HuH-7.5 (cell line): ENCODE data around the gene SLC39A11.
A peak's percentile ranks its signal among the peaks of the same experiment; 100 is the strongest.

ENCODE experiments used
- DNase-seq: peaks from one replicate; pipeline ENCODE4 v3.0.0; 2011; ENCODE audit warnings: low spot score

Gene SLC39A11

DNA sequence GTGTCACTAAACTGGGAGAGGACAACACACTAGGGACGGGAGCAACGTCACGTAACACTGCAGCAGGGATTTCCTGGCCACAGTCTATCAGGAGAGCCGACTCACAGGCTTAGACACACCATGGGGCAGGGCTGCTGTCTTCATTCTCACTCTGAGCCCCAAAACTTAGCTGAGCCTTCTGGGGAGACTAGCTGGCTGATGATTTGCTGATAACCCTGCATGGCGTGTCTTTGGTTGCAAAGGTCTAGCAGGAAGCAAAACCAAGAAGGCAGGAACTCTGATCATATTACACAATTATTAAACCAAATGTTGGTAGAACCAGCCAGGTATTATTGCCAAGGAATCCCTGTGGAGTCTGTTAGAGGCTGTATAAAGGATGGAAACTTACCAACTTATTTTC is 345.0 kb downstream of the SLC39A11 start:
- no peak for DNase-seq

DNA sequence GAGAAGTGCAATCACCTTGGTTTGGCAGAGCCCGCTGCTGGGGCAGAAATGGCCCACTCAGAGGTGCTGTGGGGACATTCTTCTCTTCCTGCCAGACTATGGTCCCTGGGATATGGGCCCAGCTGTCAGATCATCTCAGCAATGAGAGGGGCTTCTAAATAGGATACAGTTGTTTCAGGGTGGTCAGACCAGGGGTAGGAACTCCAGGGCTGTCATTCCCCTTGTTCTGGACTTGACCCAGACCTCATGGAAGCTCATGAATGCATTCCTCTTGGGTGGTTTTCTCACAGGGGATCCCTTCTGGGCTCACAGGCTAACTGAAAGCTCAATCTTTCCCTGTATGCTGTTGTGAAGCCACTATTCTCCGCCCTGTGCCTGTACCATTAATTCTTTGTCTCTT is 347.2 kb downstream of the SLC39A11 start:
- no peak for DNase-seq

DNA sequence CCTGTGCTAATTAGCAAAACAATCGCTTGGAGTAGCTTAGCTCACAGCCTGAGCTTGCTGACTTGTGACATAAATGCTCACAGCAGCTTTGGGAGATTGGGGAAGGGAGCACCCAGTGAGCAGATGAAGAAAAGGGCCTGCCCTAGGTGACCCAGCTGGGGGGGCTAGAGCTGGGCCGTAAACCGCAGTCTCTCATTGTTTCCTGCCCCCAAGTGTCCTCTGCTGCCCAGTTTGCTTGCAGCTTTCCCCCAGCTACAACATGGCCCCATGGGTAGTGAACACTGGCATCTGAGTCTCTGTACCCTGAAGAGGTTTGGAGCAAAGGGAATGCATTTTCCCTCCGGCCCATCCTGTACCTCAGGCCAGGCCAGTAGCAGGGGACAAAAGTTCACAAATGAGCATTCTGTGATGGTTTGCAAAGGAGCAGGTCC is 349.4 kb downstream of the SLC39A11 start:
- no peak for DNase-seq

DNA sequence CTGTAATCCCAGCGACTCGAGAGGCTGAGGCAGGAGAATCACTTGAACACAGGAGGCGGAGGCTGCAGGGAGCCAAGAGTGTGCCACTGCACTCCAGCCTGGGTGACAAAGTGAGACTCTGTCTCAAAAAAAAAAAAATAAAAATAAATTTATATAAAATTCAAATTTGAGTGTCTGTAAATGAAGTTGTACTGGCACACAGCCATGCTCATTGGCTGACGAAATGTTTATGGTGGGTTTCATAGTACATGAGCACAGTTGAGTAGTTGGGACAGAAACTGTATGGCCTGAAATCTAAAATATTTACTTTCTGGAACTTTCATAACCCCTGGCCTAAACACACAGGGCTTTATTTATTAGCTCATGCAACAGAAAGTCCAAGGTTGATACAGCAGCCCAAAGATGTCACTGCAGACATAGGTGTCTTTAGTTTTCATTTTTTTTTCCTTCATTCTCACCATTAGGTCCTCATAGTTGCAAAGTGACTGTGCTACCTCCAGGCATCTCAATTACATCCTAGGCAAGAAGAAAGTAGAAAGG is 355.3 kb downstream of the SLC39A11 start:
- DNase-seq, result no peak

DNA sequence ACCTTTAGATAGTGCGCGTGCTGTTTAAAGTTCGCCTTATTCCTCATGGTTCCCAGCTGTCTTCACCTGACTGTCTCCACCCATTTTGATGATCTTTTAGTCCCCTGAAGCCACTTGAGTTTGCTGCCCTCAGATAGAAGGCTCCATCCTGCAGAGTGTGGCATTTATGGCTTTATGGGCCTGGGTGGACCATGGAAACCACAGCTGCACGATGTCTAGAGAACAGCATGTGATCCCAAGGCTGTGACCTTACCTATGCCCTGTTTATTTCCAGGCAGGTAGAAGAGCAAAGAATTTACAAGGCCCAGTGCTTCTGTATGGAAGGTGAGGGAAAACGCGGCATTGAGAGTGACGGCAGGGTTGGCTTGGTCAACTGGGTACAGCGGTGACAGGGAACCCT is 356.9 kb downstream of the SLC39A11 start:
- no peak for DNase-seq

DNA sequence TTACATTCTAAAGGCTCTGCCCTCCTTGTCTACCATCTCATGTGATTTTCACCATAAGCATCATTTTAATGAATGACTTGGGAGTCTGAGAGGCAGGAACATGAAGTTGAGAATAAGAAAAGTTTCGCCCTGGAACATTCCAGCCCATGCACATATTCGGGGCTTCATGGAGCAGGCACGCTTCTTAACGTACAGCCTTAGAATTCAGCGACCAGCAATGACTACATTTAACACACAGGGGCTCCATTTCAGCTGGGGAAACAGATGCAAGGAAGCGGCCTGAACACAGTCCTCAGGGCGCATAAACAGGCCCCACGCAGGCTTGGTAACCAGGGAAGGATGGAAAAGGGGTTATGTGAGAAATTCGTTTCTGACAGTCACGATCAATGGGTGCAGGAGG is 357.4 kb downstream of the SLC39A11 start:
- no peak for DNase-seq

DNA sequence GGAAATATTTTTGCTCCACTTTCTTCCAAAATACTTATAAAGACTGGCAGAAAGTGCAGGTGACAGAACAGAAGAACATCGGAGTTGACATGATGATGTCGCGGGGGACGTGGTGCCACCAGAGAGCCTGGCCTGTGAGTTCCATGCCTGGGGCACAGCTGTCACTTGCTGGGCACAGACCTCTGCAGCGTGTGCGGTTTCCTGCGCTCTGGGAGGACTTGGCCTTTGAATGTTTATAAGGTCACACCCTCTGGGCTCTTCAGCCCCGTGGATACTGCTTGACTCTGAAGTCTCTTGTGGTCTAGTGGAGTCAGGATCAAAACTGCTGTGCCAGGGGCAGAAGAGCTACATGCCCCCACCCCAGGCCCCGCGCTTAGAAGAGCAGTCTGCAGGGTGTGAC is 357.9 kb downstream of the SLC39A11 start:
- no peak for DNase-seq

DNA sequence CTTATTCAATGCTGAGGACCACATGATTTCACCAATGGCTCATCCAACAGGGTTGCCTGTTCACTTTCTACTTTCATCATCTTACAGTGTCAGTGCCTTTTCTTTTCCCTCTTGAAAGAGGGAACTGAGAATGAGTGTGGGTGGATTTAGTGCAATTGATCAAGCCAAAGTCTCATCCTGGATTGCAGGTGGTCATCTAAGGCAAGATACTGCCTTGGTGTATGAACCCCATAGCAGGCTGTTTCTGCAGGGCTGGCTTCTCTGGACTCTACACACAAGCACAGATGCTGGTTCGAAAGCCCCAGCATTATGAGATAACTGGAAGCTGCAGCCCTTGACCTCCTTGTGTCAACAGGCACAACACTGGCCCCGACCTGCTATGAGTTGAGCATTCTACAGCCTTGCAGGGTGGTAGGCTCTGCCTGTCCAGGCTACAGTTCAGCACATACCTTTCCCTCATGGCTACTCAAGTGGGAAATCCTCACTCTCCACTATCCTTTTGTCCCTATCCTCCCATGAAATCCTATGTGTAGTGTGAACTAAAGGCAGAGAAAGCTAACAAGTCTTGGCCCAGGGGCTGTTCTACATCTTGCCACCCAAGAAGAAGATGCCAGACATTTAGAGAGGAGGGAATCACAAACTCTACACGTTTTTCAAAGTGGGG is 358.7 kb downstream of the SLC39A11 start:
- DNase-seq, result peak; percentile 36

DNA sequence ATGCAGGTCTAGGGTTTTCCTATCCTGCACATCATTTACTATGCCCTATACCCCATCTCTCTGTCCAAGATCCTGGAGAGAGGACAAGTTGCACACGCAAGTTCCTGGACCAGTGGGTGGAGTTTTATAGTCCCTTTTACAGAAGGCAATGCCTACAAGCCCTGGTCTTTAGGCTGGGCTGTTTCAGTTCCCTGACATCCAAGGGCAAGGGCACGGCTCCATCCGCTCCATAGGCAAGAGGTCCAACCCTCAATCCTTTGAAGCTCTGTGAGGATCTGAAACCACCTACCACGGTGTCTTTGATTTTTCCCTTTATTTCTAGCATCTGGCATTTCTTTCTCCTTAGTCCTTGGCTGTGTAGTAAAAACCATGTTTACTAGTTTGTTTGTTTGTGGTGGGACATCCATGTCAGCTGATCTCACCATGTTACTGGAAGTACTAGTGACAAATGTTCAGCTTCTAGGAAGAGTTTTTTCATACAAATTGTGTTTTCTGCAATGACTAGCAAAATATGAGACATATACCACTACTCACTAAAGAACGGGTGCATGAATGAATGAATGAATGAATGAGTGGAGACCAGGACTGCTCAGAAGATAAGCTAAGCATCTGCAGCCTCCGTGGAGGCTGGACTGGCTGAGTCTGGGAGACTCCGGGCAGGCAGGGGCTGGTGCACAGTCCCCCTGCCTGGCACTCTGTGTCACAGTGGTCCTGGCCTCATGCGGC is 359.4 kb downstream of the SLC39A11 start:
- no peak for DNase-seq

DNA sequence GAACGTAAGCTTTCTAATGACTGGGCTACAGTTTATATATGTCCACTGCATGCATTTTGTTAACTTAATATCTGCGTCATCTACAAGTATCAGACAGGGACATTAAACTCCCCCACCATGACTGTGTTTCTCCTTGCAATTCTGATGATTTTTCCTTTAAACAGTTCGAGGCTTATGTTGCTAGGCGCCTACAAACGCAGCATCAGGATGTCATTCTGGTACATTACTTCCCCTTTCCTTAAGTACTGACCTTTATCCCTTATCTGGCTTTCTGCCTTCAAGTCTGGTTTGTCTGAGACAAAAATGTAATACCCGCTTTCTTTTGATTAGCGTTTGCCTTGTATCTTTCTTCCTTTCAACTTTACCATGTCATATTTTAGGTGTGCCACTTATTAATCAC is 362.4 kb downstream of the SLC39A11 start:
- DNase-seq, result no peak

DNA sequence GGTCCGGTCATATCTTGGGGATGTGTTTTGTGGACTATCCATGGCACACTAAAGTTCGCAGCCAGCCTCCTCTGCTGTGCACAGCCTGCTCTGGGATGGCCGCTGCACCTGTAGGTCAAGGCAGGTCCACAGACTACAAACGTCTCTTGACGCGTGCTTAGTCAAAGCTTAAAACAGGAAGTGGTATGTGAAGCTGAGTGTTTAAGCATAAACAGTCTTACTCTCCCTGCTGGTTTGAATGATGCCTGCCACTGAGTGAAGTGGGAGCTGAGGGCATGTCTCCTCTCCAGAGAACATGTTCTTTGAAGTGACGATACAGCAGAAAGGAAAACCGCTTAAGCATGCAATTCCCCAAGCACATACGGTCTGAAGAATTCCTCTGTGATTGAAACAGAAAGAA is 365.6 kb downstream of the SLC39A11 start:
- DNase-seq, result no peak

DNA sequence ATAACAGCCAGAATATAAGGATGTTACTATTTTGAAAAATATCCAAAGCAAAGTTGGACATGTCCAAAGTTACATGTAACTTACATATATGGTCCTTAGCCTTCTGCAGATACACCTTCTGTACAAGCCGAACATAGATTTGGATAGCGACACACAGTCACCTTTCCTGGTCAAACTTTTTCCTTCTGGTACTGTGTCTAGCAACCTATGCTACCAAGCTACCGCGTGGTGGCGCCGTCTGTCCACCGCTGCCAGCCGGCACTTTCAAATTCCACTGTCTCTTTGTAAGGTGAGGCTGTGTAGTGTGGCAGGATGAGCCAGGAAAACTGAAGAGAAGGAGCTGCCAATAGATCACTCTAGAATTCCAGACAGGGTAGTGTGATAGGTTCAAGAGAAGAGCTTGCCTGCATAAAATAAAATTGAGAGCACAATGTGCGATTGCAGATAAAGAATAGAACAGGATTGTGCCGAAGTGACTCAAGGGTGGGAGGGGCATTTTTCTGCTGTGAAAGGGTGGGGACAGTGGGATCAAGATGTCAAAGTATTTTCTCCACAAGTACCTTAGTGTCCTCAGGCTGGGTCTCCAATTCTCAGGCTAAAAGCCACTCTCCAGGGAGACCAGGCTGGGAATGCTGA is 366.9 kb downstream of the SLC39A11 start:
- DNase-seq, result peak; percentile 47

DNA sequence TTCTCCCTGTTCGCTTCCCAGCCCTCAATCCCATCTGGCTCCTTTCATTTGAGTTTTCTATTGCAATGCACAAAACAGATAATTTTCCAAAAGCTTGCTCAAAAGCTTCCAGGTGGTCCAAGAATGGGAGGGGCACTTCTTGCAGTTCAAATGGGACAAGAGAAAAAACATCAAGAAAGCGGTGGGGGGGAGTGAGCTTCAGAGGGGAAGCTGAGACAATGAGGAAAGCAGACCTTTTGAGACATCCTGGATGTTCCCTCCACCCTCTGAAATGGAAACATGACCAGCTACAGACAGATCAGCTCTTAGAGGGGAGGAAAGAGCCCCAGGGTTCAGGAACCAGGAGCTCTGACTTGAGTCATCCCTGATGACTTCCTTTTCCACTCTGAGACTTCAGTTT is 368.2 kb downstream of the SLC39A11 start:
- no peak for DNase-seq

DNA sequence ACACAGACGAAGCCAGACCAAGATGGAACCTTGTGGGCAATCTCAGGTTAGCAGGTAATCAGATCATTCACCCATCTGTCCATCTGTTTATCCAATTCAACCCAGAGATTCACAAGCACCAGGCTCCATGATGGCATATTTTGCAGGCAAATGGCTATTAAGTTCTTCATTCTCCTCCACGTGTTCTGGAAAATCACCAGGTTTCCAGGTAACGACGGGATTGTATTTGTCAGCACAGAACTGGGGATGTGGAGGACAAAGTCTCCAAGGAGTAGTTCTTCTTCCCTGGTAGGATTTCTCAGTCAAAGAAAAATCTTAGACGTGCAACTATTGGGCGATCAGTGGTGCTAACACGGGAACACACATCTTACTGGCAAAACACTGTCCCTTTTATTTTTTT is 368.8 kb downstream of the SLC39A11 start:
- DNase-seq, result no peak

DNA sequence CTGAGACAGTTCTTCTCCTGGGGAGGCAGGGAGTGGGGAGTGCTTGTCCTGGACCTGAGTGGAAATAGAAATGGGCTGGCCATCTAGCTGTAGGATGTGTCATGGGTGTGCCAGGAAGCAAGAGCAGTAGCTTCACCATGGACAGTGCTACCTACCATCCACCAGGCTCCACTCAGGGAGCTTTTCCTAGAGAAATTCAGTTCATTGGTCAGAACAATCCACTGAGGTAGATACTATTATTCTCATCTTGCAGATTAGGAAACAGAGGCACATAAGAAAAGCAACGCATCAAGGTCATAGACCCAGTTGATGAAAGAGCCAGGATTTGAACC is 372.0 kb downstream of the SLC39A11 start:
- DNase-seq, result no peak

DNA sequence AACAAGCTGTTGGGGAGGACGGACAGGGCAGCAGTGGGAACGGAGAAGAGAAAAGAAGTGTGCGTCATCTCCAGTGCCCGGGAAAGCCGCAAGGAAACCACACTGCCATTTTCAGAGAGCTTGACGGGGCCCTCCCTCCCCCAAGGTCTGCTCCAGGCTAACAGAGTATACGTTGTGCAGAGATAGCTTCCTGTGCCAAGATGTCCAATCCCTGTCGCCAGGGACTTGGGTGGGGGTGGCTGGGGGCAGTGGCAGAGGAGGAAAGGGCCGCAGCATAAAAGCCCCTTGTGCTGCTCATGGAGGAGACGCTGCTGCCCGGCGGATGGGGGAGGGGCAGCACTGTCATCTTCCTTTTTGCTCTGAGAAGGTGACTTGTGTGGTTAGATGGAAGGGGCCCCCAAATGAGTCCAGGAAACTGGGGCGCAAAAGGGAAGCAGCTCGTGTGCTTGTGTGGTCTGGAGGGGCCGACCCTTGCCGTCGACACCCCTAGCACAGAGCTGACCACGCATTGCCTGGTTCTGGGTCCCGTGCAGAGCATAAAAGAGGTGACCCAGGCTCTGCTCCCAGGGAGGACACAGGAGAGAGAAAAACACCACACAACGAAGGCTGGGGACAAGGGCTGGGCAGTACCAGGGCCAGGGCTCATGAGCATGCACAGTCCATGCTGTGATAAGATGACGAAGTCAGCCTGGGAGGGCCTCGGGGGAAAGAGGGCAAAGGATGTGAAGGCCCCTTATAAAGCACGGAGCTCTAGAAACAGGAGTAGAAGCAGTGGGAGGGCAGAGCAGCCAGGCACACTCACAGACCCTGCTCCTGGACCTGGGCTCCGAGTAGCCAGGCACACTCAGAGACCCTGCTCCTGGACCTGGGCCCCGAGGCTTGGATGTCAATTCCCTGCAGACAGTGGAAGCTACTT is 372.7 kb downstream of the SLC39A11 start:
- no peak for DNase-seq

DNA sequence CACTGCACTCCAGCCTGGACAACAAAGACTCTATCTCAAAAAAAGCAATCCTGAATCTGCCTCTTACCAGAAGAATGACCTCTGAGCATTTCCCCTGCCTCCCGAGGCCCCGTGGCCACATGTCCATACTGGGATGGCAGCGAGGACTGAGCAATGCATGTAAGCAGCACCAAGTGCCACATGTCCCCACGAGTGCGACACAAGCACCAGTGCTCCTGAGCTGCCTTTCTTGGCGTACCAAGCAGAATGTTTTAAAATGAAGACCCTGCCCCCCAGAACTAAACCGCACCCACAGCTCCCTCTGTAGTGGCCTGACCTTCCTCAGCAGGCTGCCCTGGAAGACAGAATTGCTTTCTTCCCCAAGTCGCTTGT is 373.3 kb downstream of the SLC39A11 start:
- DNase-seq, result no peak

DNA sequence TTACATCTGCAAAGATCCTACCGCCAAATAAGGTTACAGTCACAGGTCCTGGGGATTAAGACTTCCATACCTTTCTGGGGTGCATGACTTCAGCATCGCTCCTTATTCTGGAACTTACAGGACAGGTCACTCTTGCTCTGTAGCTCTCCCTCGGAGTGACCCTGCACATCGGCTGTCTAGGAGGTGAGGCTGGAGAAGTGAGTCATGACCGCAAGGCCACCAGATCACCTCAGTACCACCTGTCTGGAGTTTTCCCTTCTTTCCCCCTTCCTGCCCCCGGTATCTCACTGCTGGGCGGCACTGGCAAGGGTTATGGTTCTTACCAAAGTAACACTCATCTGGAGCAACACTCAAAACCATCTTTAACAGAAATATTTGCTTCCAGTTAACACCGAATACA is 374.8 kb downstream of the SLC39A11 start:
- DNase-seq, result no peak

DNA sequence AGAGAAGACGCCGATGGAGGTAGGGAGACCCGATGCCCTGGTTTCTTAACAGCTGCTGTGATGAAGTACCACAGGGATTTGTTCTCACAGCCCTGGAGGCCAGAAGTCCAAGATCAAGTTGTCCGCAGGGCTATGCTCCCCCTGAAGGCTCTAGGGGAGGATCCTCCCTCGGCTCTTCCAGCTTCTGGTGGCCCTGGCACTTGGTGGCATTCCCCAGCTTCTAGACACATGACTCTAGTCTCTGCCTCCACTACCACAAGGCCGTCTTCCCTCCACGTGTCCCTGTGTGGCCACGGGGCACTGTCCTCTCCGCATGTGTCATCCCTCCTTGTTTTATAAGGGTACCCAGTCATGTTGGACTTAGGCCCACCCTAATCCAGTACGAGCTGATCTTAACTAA is 375.2 kb downstream of the SLC39A11 start:
- DNase-seq, result no peak

DNA sequence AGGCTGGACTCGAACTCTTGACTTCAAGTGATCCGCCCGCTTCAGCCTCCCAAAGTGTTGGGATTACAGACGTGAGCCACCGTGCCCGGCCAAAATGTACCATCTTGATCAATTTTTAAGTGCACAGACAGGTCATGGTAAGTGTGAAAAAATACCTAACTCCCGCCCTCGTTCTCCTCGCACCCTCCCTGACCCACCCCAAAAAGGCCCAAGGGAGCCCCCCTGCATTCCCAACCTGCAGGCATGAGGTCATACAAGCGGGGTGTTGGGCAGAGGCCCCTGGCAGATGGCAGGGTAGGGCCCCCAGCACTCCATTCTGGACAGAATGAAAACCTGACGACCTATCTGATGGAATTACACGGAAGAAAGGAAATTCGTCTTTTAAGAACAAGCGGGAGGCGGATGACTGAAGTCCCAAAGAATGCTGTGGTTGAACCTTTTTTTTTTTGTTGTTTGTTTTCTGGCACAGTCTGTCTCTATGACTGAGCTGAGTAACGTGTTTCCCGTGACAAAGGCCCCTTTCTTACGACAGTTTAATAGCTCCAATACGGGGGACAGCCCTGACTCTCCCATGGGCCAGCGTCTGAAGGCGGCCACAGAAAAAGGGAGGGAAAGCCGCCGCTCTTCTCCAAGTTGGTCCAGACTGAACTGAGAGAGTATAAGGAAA is 376.4 kb downstream of the SLC39A11 start:
- no peak for DNase-seq

DNA sequence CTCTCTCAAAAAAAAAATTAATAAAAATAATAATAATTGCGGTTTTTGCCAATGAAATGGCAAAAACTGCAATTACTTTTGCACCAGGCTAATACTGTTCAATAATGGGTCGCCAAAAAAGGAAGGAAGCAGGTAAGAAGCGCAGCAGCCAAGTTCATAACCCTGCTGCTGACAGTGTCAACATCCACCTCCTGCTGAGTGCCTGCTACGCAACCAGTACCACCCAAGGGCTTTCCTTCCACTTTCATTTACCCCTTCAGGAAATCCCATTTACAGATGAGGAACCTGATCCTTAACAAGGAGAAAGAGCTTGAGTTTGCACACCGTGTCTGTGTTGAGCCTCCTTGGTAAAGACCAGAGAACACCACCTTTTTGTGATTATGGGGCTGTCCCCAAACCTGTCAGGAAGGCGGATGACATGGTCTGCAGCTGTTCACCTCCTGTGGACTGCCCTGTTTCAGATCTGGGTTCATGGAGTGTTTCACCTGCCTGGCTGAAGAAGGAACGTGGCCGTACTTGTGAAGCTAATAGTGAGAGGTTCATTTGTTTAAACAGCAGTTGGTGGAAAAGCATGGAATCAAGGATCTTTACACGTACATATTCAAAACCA is 378.0 kb downstream of the SLC39A11 start:
- DNase-seq, result no peak
